AML-193 (cell line): ENCODE data around the gene ASRGL1.

ENCODE experiments used
- DNase-seq, 2 experiments: peaks; one replicate each; lab custom pipeline; 2025; lab: John Stamatoyannopoulos, UW

Gene ASRGL1

GRCh38 chr11:62416596-62416995, 79.3 kb downstream of the ASRGL1 start:
- no peak for DNase-seq

GRCh38 chr11:62418136-62418535, 80.9 kb downstream of the ASRGL1 start:
- DNase-seq = no peak

- no peak for DNase-seq
Observed at GRCh38 chr11:62418733-62419132, 81.5 kb downstream of the ASRGL1 start, which contains the start of gene SCGB1A1. TSS of gene SCGB1A1 (plus strand) at chr11:62419033. CDS start at chr11:62419096, 63 bp downstream.

GRCh38 chr11:62419314-62419929, 82.2 kb downstream of the ASRGL1 start:
- DNase-seq = no peak

- DNase-seq = no peak
Observed at GRCh38 chr11:62419943-62420342, 82.7 kb downstream of the ASRGL1 start.

- DNase-seq = no peak
Observed at GRCh38 chr11:62420882-62421281, 83.6 kb downstream of the ASRGL1 start.

GRCh38 chr11:62421996-62422395, 84.7 kb downstream of the ASRGL1 start:
- DNase-seq = no peak

- no peak for DNase-seq
Observed at GRCh38 chr11:62423012-62423411, 85.8 kb downstream of the ASRGL1 start.

GRCh38 chr11:62427630-62428233, 90.5 kb downstream of the ASRGL1 start:
- DNase-seq = peak; percentile 2 to 9

- no peak for DNase-seq
Observed at GRCh38 chr11:62428871-62429560, 91.8 kb downstream of the ASRGL1 start.

GRCh38 chr11:62430425-62430824, 93.2 kb downstream of the ASRGL1 start:
- DNase-seq = no peak

GRCh38 chr11:62431171-62431901, 94.1 kb downstream of the ASRGL1 start:
- DNase-seq = no peak

GRCh38 chr11:62432695-62433094, 95.4 kb downstream of the ASRGL1 start:
- no peak for DNase-seq

GRCh38 chr11:62433141-62433903, 96.1 kb downstream of the ASRGL1 start:
- no peak for DNase-seq

- no peak for DNase-seq
Observed at GRCh38 chr11:62433904-62434276, 96.6 kb downstream of the ASRGL1 start.

GRCh38 chr11:62435846-62436660, 98.8 kb downstream of the ASRGL1 start:
- DNase-seq = no peak

GRCh38 chr11:62437616-62438015, 100.4 kb downstream of the ASRGL1 start:
- no peak for DNase-seq

- no peak for DNase-seq
Observed at GRCh38 chr11:62438641-62439040, 101.4 kb downstream of the ASRGL1 start.

- no peak for DNase-seq
Observed at GRCh38 chr11:62439785-62440602, 102.7 kb downstream of the ASRGL1 start.
